ENCODE measurements around the gene CARD10.

DNA sequence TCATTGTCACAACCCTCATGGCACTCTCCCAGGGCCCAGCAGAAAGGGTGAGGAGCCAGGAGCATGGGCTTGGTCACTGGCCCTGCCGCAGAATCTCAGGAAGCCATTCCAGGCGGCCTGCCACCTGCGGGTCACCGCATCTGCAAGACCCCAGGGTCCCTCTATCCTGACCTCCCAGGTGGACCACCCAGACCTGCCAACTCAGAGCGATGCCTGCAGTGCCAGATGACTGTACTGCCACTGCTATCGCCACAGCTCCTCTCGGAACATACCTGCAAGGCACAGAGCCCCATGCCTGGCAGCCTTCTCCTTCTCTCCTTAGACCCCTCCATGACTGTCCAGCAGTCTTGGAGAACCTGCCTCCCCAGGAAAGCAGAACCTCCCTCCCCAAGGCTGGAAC, 65.5 kb downstream of the CARD10 start:
- TF ChIP-seq POLR2A (IDR thresholded peaks at IDR 0.05) = no peak
- TF ChIP-seq, protein P1, sequence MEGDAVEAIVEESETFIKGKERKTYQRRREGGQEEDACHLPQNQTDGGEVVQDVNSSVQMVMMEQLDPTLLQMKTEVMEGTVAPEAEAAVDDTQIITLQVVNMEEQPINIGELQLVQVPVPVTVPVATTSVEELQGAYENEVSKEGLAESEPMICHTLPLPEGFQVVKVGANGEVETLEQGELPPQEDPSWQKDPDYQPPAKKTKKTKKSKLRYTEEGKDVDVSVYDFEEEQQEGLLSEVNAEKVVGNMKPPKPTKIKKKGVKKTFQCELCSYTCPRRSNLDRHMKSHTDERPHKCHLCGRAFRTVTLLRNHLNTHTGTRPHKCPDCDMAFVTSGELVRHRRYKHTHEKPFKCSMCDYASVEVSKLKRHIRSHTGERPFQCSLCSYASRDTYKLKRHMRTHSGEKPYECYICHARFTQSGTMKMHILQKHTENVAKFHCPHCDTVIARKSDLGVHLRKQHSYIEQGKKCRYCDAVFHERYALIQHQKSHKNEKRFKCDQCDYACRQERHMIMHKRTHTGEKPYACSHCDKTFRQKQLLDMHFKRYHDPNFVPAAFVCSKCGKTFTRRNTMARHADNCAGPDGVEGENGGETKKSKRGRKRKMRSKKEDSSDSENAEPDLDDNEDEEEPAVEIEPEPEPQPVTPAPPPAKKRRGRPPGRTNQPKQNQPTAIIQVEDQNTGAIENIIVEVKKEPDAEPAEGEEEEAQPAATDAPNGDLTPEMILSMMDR (IDR thresholded peaks at IDR 0.05) = no peak
